CD4-positive, CD25-positive, alpha-beta regulatory T cell (primary cell): ENCODE results near the gene NR3C1. TPM values are rescaled to one million over a fixed set of nuclear protein-coding genes. Genes with fewer than 3 reads are reported as not detected.
A peak's percentile ranks its signal among the peaks of the same experiment; 100 is the strongest.

ENCODE experiments used
- ATAC-seq, 2 donors: fragments of 150-1000 bp; cut with Tn5 transposase; one replicate each; pipeline ENCODE4 v1.10.0; 2021; ENCODE audit warnings: low read depth in 2 of 2, moderate number of reproducible peaks in 2 of 2, moderate library complexity in 1 of 2
- DNase-seq, 3 donors: peaks; one replicate each; pipeline versions ENCODE4 v3.0.0 to v3.0.0-alpha.2; 2012 to 2022; ENCODE audit warnings: mixed read lengths in 1 of 3
- H3K27ac ChIP-seq: one replicate; pipeline ENCODE4 v1.7.0; 2013; ENCODE audit warnings: mild to moderate bottlenecking, low read length; ENCODE audit not compliant: insufficient read depth, poor library complexity, severe bottlenecking
- H3K27me3 ChIP-seq: one replicate; pipeline ENCODE4 v1.7.0; 2013; ENCODE audit warnings: low read length; ENCODE audit not compliant: control insufficient read depth, insufficient read depth
- H3K36me3 ChIP-seq: one replicate; pipeline ENCODE4 v1.7.0; 2013; ENCODE audit warnings: mild to moderate bottlenecking, low read length, moderate library complexity; ENCODE audit not compliant: control insufficient read depth, insufficient read depth
- H3K4me1 ChIP-seq: 2 replicates; pipeline ENCODE4 v1.7.0; 2013; ENCODE audit warnings: mild to moderate bottlenecking, low read length; ENCODE audit not compliant: insufficient read depth, control insufficient read depth, poor library complexity, severe bottlenecking
- H3K4me3 ChIP-seq: one replicate; pipeline ENCODE4 v1.7.0; 2013; ENCODE audit warnings: low read depth, mild to moderate bottlenecking, low read length, moderate library complexity
- H3K9me3 ChIP-seq, 2 experiments: 1 replicate in 1 of 2; 2 replicates in 1 of 2; pipeline ENCODE4 v1.7.0; 2013; ENCODE audit warnings: low read length in 2 of 2, mild to moderate bottlenecking in 1 of 2, moderate library complexity in 1 of 2; ENCODE audit not compliant: control insufficient read depth in 2 of 2
- H3K27ac Mint-ChIP-seq, 3 donors: one replicate each; pipeline ENCODE4 v1.8.0; 2020 to 2022; ENCODE audit warnings: mild to moderate bottlenecking in 3 of 3, mixed read lengths in 3 of 3, moderate library complexity in 2 of 3
- H3K27me3 Mint-ChIP-seq: one replicate; pipeline ENCODE4 v1.8.0; 2022; ENCODE audit warnings: mild to moderate bottlenecking, mixed read lengths
- H3K36me3 Mint-ChIP-seq: one replicate; pipeline ENCODE4 v1.8.0; 2020; ENCODE audit warnings: mixed read lengths
- H3K4me1 Mint-ChIP-seq, 4 donors: one replicate each; pipeline ENCODE4 v1.8.0; 2020 to 2022; ENCODE audit warnings: mixed read lengths in 4 of 4, mild to moderate bottlenecking in 1 of 4
- H3K4me3 Mint-ChIP-seq, 4 donors: one replicate each; pipeline ENCODE4 v1.8.0; 2020 to 2022; ENCODE audit warnings: mild to moderate bottlenecking in 4 of 4, mixed read lengths in 4 of 4, moderate library complexity in 3 of 4
- H3K9me3 Mint-ChIP-seq, 7 donors: one replicate each; pipeline ENCODE4 v1.8.0; 2020 to 2022; ENCODE audit warnings: mixed read lengths in 7 of 7, mild to moderate bottlenecking in 3 of 7, moderate library complexity in 2 of 7
- polyA plus RNA-seq, 4 donors: library from polyadenylated mRNA; unstranded; fragments of 300-500 nt; fragmentation: Illumina TruSeq; gene quantifications; one replicate each; pipeline ENCODE4 v1.2.3, GENCODE V29; 2021
- total RNA-seq: library from RNA; stranded (reverse); gene quantifications from one replicate; pipeline ENCODE4 v1.2.3, GENCODE V29; 2022

The NR3C1 gene
- total and polyA plus RNA-seq, 5 donors from 2014 or later = 62.5 to 154 (median 75.1) TPM

- no peak overlapping the region for H3K27ac ChIP-seq
- no peaks in the 10 kb centered on the region for H3K9me3 Mint-ChIP-seq
- no peak for DNase-seq
- H3K4me1 Mint-ChIP-seq = peaks cover 67 to 88% (median 80%) of the 10 kb centered on the region in 4 donors
- H3K4me3 Mint-ChIP-seq = peak overlapping the region; percentile 75 to 91 (median 90)
- H3K36me3 Mint-ChIP-seq = peaks cover 23% of the 10 kb centered on the region
- no peak overlapping the region for H3K27ac Mint-ChIP-seq
- peak overlapping the region; percentile 98 for H3K4me3 ChIP-seq
- H3K36me3 ChIP-seq = peaks cover 17% of the 10 kb centered on the region
- no peaks in the 10 kb centered on the region for H3K27me3 Mint-ChIP-seq
- no peak for ATAC-seq
- no peaks in the 10 kb centered on the region for H3K27me3 ChIP-seq
- peaks cover 90% of the 10 kb centered on the region for H3K4me1 ChIP-seq
- no peaks in the 10 kb centered on the region for H3K9me3 ChIP-seq
Observed at GRCh38 chr5:143395638-143396352, 7.7 kb downstream of the NR3C1 start.

- H3K4me3 Mint-ChIP-seq = peak overlapping the region in 3 of 4 donors; percentile 21 to 50 (median 39)
- H3K27ac ChIP-seq = no peak overlapping the region
- H3K36me3 Mint-ChIP-seq = peaks cover 6% of the 10 kb centered on the region
- peaks cover 64 to 85% (median 68%) of the 10 kb centered on the region in 4 donors for H3K4me1 Mint-ChIP-seq
- H3K4me1 ChIP-seq = peaks cover 84% of the 10 kb centered on the region
- H3K27ac Mint-ChIP-seq = no peak overlapping the region
- peak overlapping the region; percentile 98 for H3K4me3 ChIP-seq
- DNase-seq = no peak
- no peak for ATAC-seq
- peaks cover 8% of the 10 kb centered on the region for H3K36me3 ChIP-seq
- H3K9me3 ChIP-seq = no peaks in the 10 kb centered on the region
- H3K27me3 ChIP-seq = no peaks in the 10 kb centered on the region
- no peaks in the 10 kb centered on the region for H3K9me3 Mint-ChIP-seq
- no peaks in the 10 kb centered on the region for H3K27me3 Mint-ChIP-seq
Observed at GRCh38 chr5:143393524-143393923, 10.0 kb downstream of the NR3C1 start.

- H3K27ac Mint-ChIP-seq = no peak overlapping the region
- Histone ChIP-seq H3K27ac (no peak overlapping the region), H3K27me3 (no peaks in the 10 kb centered on the region), H3K4me3 (no peak overlapping the region), H3K36me3 (peaks cover 15% of the 10 kb centered on the region), H3K9me3 (peaks cover under 1 to 8% of the 10 kb centered on the region in 2 experiments), H3K4me1 (peaks cover 64% of the 10 kb centered on the region)
- peaks cover 21% of the 10 kb centered on the region for H3K36me3 Mint-ChIP-seq
- H3K4me1 Mint-ChIP-seq = peaks cover 66 to 89% (median 71%) of the 10 kb centered on the region in 4 donors
- no peak overlapping the region for H3K4me3 Mint-ChIP-seq
- ATAC-seq = no peak
- DNase-seq = no peak
- H3K9me3 Mint-ChIP-seq = peaks cover 0 to 6% (median 4%) of the 10 kb centered on the region in 7 donors
- no peaks in the 10 kb centered on the region for H3K27me3 Mint-ChIP-seq
Observed at GRCh38 chr5:143390941-143391340, 12.5 kb downstream of the NR3C1 start.

GRCh38 chr5:143390258-143390657 is 13.2 kb downstream of the NR3C1 start:
- no peak for ATAC-seq
- Histone ChIP-seq H3K9me3 (peaks cover 6 to 15% of the 10 kb centered on the region in 2 experiments), H3K27ac (no peak overlapping the region), H3K36me3 (peaks cover 22% of the 10 kb centered on the region), H3K4me1 (peaks cover 57% of the 10 kb centered on the region), H3K4me3 (peak overlapping the region; percentile 4), H3K27me3 (no peaks in the 10 kb centered on the region)
- Mint-ChIP-seq H3K36me3 (peaks cover 28% of the 10 kb centered on the region), H3K4me1 (peaks cover 60 to 89% (median 69%) of the 10 kb centered on the region in 4 donors), H3K27me3 (no peaks in the 10 kb centered on the region), H3K4me3 (no peak overlapping the region), H3K9me3 (peaks cover 0 to 13% (median 4%) of the 10 kb centered on the region in 7 donors), H3K27ac (no peak overlapping the region)
- DNase-seq = no peak

- Mint-ChIP-seq H3K9me3 (peaks cover 0 to 18% (median 7%) of the 10 kb centered on the region in 7 donors), H3K27me3 (no peaks in the 10 kb centered on the region), H3K4me3 (peak overlapping the region in 1 of 4 donors; percentile 21), H3K27ac (no peak overlapping the region), H3K4me1 (peaks cover 37 to 84% (median 71%) of the 10 kb centered on the region in 4 donors), H3K36me3 (peaks cover 43% of the 10 kb centered on the region)
- DNase-seq (no peak), ATAC-seq (no peak)
- Histone ChIP-seq H3K27me3 (no peaks in the 10 kb centered on the region), H3K4me1 (peaks cover 31% of the 10 kb centered on the region), H3K9me3 (peaks cover 8 to 24% of the 10 kb centered on the region in 2 experiments), H3K36me3 (peaks cover 37% of the 10 kb centered on the region), H3K4me3 (no peak overlapping the region), H3K27ac (no peak overlapping the region)
Observed at GRCh38 chr5:143386725-143387124, 16.8 kb downstream of the NR3C1 start.

- no peaks in the 10 kb centered on the region for H3K27me3 ChIP-seq
- H3K4me1 ChIP-seq = peaks cover 21% of the 10 kb centered on the region
- H3K27ac ChIP-seq = no peak overlapping the region
- Mint-ChIP-seq H3K27me3 (no peaks in the 10 kb centered on the region), H3K9me3 (peaks cover 0 to 18% (median 7%) of the 10 kb centered on the region in 7 donors), H3K36me3 (peaks cover 44% of the 10 kb centered on the region), H3K4me1 (peaks cover 46 to 88% (median 78%) of the 10 kb centered on the region in 4 donors), H3K27ac (peak overlapping the region in 1 of 3 donors; percentile 63), H3K4me3 (no peak overlapping the region)
- no peak overlapping the region for H3K4me3 ChIP-seq
- DNase-seq (no peak), ATAC-seq (no peak)
- H3K9me3 ChIP-seq = peaks cover 8 to 24% of the 10 kb centered on the region in 2 experiments
- H3K36me3 ChIP-seq = peaks cover 37% of the 10 kb centered on the region
Observed at GRCh38 chr5:143384865-143385657, 18.4 kb downstream of the NR3C1 start.

GRCh38 chr5:143383988-143384387 is 19.5 kb downstream of the NR3C1 start:
- Mint-ChIP-seq H3K27me3 (no peaks in the 10 kb centered on the region), H3K27ac (peak overlapping the region in 2 of 3 donors; percentile 44 to 88), H3K4me3 (peak overlapping the region in 1 of 4 donors; percentile 52), H3K36me3 (peaks cover 41% of the 10 kb centered on the region), H3K9me3 (peaks cover 0 to 18% (median 7%) of the 10 kb centered on the region in 7 donors), H3K4me1 (peaks cover 50 to 89% (median 79%) of the 10 kb centered on the region in 4 donors)
- peaks cover 32% of the 10 kb centered on the region for H3K36me3 ChIP-seq
- peaks cover 8 to 24% of the 10 kb centered on the region in 2 experiments for H3K9me3 ChIP-seq
- ATAC-seq = no peak
- H3K27me3 ChIP-seq = no peaks in the 10 kb centered on the region
- no peak overlapping the region for H3K27ac ChIP-seq
- peaks cover 18% of the 10 kb centered on the region for H3K4me1 ChIP-seq
- no peak for DNase-seq
- no peak overlapping the region for H3K4me3 ChIP-seq
